GM23338 (cell line): Measurements from ENCODE around the gene SMAD9. TPM values are rescaled to one million over a fixed set of nuclear protein-coding genes. Genes with fewer than 3 reads are reported as not detected.

ENCODE experiments used
- ATAC-seq: fragments of 200-7000 bp; cut with Tn5 transposase; 3 replicates; pipeline ENCODE4 v1.9.1; 2020
- DNase-seq: peaks from one replicate; pipeline ENCODE4 v3.0.0-alpha.2; 2015; ENCODE audit warnings: low spot score
- H2AFZ ChIP-seq: fragments of 200-600 bp; sonication (generic); 2 replicates; pipeline ENCODE4 v1.8.0; 2016; ENCODE audit warnings: antibody characterized with exemption, mild to moderate bottlenecking, moderate library complexity
- H3F3A ChIP-seq: fragments of 200-600 bp; sonication (generic); replicated peaks from 2 replicates; pipeline ENCODE4 v1.8.0; 2017; ENCODE audit warnings: antibody characterized with exemption, mixed run types, low read depth
- H3K27ac ChIP-seq: fragments of 200-600 bp; sonication (generic); 2 replicates; pipeline ENCODE4 v1.6.1; 2016; ENCODE audit warnings: low read depth
- H3K27me3 ChIP-seq: fragments of 200-600 bp; sonication (generic); 2 replicates; pipeline ENCODE4 v1.8.0; 2016; ENCODE audit warnings: mild to moderate bottlenecking, mixed run types, moderate library complexity; ENCODE audit not compliant: insufficient read depth
- H3K36me3 ChIP-seq: fragments of 200-600 bp; sonication (generic); 2 replicates; pipeline ENCODE4 v1.8.0; 2016; ENCODE audit warnings: mild to moderate bottlenecking; ENCODE audit not compliant: insufficient read depth
- H3K4me1 ChIP-seq: fragments of 200-600 bp; sonication (generic); 2 replicates; pipeline ENCODE4 v1.8.0; 2016; ENCODE audit warnings: mild to moderate bottlenecking, moderate library complexity; ENCODE audit not compliant: insufficient read depth
- H3K4me2 ChIP-seq: fragments of 200-600 bp; sonication (generic); 2 replicates; pipeline ENCODE4 v1.7.1; 2017; ENCODE audit warnings: mixed run types
- H3K4me3 ChIP-seq: fragments of 200-600 bp; sonication (generic); 2 replicates; pipeline ENCODE4 v1.6.1; 2016; ENCODE audit warnings: mixed run types
- H3K79me2 ChIP-seq: fragments of 200-600 bp; sonication (generic); replicated peaks from 2 replicates; pipeline ENCODE4 v1.8.0; 2017; ENCODE audit warnings: mild to moderate bottlenecking; ENCODE audit not compliant: insufficient read depth
- H3K9me2 ChIP-seq: fragments of 200-600 bp; sonication (generic); 2 replicates; pipeline ENCODE4 v1.8.0; 2017; ENCODE audit not compliant: insufficient read depth
- H4K20me1 ChIP-seq: fragments of 200-600 bp; sonication (generic); replicated peaks from 2 replicates; pipeline ENCODE4 v1.8.0; 2017; ENCODE audit warnings: mild to moderate bottlenecking; ENCODE audit not compliant: insufficient read depth
- H3K27ac Mint-ChIP-seq: 2 replicates; pipeline ENCODE4 v1.8.0; 2020; ENCODE audit warnings: inconsistent platforms, mild to moderate bottlenecking, moderate library complexity, mixed read lengths
- H3K27me3 Mint-ChIP-seq: 3 replicates; pipeline ENCODE4 v1.8.0; 2022; ENCODE audit warnings: low read depth, mild to moderate bottlenecking, moderate library complexity, mixed read lengths, inconsistent platforms; ENCODE audit not compliant: insufficient read depth, poor library complexity
- H3K36me3 Mint-ChIP-seq: 3 replicates; pipeline ENCODE4 v1.8.0; 2021; ENCODE audit warnings: low read depth, mild to moderate bottlenecking, inconsistent platforms, moderate library complexity, mixed read lengths
- H3K4me1 Mint-ChIP-seq: 3 replicates; pipeline ENCODE4 v1.8.0; 2020; ENCODE audit warnings: mild to moderate bottlenecking, inconsistent platforms, mixed read lengths
- H3K4me3 Mint-ChIP-seq: 3 replicates; pipeline ENCODE4 v1.8.0; 2021; ENCODE audit warnings: moderate library complexity, mild to moderate bottlenecking, inconsistent platforms, mixed read lengths
- H3K9me3 Mint-ChIP-seq: 3 replicates; pipeline ENCODE4 v1.8.0; 2020; ENCODE audit warnings: moderate library complexity, mild to moderate bottlenecking, inconsistent platforms, mixed read lengths
- EZH2 ChIP-seq: fragments of 200-600 bp; sonication (generic); IDR thresholded peaks from one replicate; pipeline ENCODE4 v1.8.0; 2017; ENCODE audit warnings: antibody characterized with exemption, mild to moderate bottlenecking, low read depth; ENCODE audit not compliant: unreplicated experiment
- JUNB ChIP-seq: IDR thresholded peaks from one replicate; pipeline ENCODE4 v1.6.1; 2016; ENCODE audit warnings: antibody characterized with exemption; ENCODE audit not compliant: unreplicated experiment
- ZNF114 ChIP-seq: fragments of 250-450 bp; sonication (Bioruptor Pico); IDR thresholded peaks from 2 replicates; pipeline ENCODE4 v1.5.0; 2020; ENCODE audit warnings: mild to moderate bottlenecking, moderate library complexity
- polyA plus RNA-seq: library from polyadenylated mRNA; unstranded; fragments of >200 nt; fragmentation: Nextera tagmentation; extraction: Ambion mirVana; gene quantifications from 2 replicates; pipeline ENCODE4 v1.2.1, GENCODE V29; 2016
- total RNA-seq: library from RNA; depleted of rRNA; stranded (reverse); fragments of >200 nt; shearing (Covaris generic); gene quantifications from 2 replicates; pipeline ENCODE4 v1.2.3, GENCODE V29; 2014
- TF ChIP-seq, protein P1 (sequence below), 2 experiments: fragments of 200-600 bp in 1 of 2; sonication (generic) in 1 of 2; conservative IDR thresholded peaks; 2 replicates each; pipeline versions ENCODE4 v1.5.1 to v1.6.1; 2016 to 2017; ENCODE audit warnings: antibody characterized with exemption in 2 of 2, low read depth in 2 of 2, mild to moderate bottlenecking in 2 of 2, moderate library complexity in 1 of 2
- TF ChIP-seq, protein P2 (sequence below): fragments of 250-450 bp; sonication (Bioruptor Pico); IDR thresholded peaks from 2 replicates; pipeline ENCODE4 v1.5.0; 2020; ENCODE audit warnings: mild to moderate bottlenecking, moderate library complexity

The SMAD9 gene
- total and polyA plus RNA-seq, 2 experiments from 2014 or later: 0.95 to 1.3 TPM

DNA sequence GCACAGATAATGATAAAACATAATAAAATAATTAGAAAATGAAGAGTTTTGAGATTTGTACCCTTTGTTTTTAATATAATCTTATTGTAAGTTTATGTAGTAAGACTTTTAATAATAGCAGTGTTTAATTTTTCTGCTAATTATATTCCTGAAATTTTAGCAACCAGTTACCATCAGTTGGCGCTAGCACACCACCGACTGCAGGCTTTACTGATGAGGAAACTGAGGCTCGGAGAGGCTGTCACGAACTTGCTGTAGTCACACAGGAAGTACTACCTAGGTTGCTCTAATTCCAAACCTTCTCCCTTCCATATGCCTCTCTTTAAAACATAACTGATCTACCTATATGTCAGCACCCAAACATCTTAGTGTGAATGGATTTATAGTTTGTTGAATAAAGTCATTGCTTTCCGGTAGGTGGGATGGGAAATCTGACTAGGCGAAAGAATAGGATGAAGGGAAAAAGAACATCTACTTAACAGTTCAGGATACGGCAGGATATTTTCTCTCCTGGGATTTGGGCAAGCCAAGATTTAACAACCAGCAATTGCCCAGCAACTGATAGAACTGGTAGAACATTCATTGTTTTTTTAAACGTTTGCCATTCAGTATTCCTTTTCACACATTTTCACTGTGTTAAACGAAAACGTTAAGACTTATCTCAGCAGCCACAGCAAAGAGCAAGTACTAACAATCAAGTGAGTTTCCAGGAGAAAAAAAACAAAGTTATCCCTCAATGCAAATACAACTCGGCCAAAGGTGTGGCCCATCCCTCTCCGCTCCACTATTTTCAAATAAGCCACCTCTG is 101.8 kb downstream of the SMAD9 start:
- H3F3A ChIP-seq: 0 out of 2 replicates have a peak, but pooled peaks cover 3% of the 10 kb centered on the region
- ATAC-seq: no peak
- no peaks in the 10 kb centered on the region for H3K9me2 ChIP-seq
- peaks cover 3% of the 10 kb centered on the region for H3K27me3 Mint-ChIP-seq
- no peak for TF ChIP-seq EZH2
- TF ChIP-seq, protein P1, sequence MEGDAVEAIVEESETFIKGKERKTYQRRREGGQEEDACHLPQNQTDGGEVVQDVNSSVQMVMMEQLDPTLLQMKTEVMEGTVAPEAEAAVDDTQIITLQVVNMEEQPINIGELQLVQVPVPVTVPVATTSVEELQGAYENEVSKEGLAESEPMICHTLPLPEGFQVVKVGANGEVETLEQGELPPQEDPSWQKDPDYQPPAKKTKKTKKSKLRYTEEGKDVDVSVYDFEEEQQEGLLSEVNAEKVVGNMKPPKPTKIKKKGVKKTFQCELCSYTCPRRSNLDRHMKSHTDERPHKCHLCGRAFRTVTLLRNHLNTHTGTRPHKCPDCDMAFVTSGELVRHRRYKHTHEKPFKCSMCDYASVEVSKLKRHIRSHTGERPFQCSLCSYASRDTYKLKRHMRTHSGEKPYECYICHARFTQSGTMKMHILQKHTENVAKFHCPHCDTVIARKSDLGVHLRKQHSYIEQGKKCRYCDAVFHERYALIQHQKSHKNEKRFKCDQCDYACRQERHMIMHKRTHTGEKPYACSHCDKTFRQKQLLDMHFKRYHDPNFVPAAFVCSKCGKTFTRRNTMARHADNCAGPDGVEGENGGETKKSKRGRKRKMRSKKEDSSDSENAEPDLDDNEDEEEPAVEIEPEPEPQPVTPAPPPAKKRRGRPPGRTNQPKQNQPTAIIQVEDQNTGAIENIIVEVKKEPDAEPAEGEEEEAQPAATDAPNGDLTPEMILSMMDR (conservative IDR thresholded peaks at IDR 0.05; ENCODE audit: low read depth in 2 of 2): peak; percentile 34 to 60
- no peak overlapping the region for H3K27ac Mint-ChIP-seq
- H3K27ac ChIP-seq: no peak overlapping the region; the same call in 1 of the 2 replicates
- H3K79me2 ChIP-seq: peaks cover 32% of the 10 kb centered on the region
- H3K36me3 Mint-ChIP-seq: no peaks in the 10 kb centered on the region
- no peaks in the 10 kb centered on the region for H3K36me3 ChIP-seq
- H2AFZ ChIP-seq: peak overlapping the region; percentile 64
- H3K4me1 ChIP-seq: peaks cover 24% of the 10 kb centered on the region
- peaks cover 34% of the 10 kb centered on the region for H3K4me1 Mint-ChIP-seq
- peak overlapping the region; percentile 79 for H3K4me3 ChIP-seq
- peak overlapping the region; percentile 75 for H3K4me2 ChIP-seq
- peaks cover 8% of the 10 kb centered on the region; the same call in 1 of the 2 replicates for H3K27me3 ChIP-seq
- H4K20me1 ChIP-seq: peaks cover 6% of the 10 kb centered on the region; the same call in 1 of the 2 replicates
- DNase-seq: no peak
- H3K9me3 Mint-ChIP-seq: no peaks in the 10 kb centered on the region
- H3K4me3 Mint-ChIP-seq: peak overlapping the region; percentile 86

DNA sequence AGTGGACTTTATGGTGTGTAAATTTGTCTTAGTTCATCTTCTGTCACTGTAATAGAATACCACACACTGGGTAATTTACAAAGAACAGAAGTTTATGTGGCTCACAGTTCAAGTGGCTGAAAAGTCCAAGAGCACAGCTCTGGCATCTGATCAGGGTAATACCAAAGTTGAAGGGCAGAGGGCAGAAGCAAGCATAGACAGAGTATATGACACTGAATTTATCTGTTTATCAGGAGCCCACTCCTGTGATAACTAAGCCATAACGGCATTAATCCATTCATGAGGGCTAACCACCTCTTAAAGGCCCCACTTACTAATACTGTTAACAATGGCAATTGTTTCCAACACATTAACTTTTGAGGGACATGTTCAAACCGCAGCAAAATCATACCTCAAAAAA is 105.0 kb downstream of the SMAD9 start:
- Mint-ChIP-seq H3K4me3 (no peak overlapping the region), H3K27ac (no peak overlapping the region), H3K4me1 (peaks cover 24% of the 10 kb centered on the region), H3K36me3 (no peaks in the 10 kb centered on the region), H3K27me3 (peaks cover 3% of the 10 kb centered on the region), H3K9me3 (no peaks in the 10 kb centered on the region)
- ATAC-seq (no peak; the same call in 2 of the 3 replicates), DNase-seq (peak; percentile 51)
- Histone ChIP-seq H3K4me1 (peaks cover 17% of the 10 kb centered on the region), H3F3A (0 out of 2 replicates have a peak, but pooled peaks cover 3% of the 10 kb centered on the region), H2AFZ (no peak overlapping the region), H3K27me3 (peaks cover 3% of the 10 kb centered on the region; the same call in 1 of the 2 replicates), H3K36me3 (no peaks in the 10 kb centered on the region), H3K27ac (no peak overlapping the region), H3K4me3 (no peak overlapping the region), H3K9me2 (0 out of 2 replicates have a peak, but pooled peaks cover 8% of the 10 kb centered on the region), H3K79me2 (0 out of 2 replicates have a peak, but pooled peaks cover 2% of the 10 kb centered on the region), H3K4me2 (peak overlapping the region; percentile 30; the same call in 1 of the 2 replicates), H4K20me1 (no peaks in the 10 kb centered on the region)
- TF ChIP-seq, protein P2, sequence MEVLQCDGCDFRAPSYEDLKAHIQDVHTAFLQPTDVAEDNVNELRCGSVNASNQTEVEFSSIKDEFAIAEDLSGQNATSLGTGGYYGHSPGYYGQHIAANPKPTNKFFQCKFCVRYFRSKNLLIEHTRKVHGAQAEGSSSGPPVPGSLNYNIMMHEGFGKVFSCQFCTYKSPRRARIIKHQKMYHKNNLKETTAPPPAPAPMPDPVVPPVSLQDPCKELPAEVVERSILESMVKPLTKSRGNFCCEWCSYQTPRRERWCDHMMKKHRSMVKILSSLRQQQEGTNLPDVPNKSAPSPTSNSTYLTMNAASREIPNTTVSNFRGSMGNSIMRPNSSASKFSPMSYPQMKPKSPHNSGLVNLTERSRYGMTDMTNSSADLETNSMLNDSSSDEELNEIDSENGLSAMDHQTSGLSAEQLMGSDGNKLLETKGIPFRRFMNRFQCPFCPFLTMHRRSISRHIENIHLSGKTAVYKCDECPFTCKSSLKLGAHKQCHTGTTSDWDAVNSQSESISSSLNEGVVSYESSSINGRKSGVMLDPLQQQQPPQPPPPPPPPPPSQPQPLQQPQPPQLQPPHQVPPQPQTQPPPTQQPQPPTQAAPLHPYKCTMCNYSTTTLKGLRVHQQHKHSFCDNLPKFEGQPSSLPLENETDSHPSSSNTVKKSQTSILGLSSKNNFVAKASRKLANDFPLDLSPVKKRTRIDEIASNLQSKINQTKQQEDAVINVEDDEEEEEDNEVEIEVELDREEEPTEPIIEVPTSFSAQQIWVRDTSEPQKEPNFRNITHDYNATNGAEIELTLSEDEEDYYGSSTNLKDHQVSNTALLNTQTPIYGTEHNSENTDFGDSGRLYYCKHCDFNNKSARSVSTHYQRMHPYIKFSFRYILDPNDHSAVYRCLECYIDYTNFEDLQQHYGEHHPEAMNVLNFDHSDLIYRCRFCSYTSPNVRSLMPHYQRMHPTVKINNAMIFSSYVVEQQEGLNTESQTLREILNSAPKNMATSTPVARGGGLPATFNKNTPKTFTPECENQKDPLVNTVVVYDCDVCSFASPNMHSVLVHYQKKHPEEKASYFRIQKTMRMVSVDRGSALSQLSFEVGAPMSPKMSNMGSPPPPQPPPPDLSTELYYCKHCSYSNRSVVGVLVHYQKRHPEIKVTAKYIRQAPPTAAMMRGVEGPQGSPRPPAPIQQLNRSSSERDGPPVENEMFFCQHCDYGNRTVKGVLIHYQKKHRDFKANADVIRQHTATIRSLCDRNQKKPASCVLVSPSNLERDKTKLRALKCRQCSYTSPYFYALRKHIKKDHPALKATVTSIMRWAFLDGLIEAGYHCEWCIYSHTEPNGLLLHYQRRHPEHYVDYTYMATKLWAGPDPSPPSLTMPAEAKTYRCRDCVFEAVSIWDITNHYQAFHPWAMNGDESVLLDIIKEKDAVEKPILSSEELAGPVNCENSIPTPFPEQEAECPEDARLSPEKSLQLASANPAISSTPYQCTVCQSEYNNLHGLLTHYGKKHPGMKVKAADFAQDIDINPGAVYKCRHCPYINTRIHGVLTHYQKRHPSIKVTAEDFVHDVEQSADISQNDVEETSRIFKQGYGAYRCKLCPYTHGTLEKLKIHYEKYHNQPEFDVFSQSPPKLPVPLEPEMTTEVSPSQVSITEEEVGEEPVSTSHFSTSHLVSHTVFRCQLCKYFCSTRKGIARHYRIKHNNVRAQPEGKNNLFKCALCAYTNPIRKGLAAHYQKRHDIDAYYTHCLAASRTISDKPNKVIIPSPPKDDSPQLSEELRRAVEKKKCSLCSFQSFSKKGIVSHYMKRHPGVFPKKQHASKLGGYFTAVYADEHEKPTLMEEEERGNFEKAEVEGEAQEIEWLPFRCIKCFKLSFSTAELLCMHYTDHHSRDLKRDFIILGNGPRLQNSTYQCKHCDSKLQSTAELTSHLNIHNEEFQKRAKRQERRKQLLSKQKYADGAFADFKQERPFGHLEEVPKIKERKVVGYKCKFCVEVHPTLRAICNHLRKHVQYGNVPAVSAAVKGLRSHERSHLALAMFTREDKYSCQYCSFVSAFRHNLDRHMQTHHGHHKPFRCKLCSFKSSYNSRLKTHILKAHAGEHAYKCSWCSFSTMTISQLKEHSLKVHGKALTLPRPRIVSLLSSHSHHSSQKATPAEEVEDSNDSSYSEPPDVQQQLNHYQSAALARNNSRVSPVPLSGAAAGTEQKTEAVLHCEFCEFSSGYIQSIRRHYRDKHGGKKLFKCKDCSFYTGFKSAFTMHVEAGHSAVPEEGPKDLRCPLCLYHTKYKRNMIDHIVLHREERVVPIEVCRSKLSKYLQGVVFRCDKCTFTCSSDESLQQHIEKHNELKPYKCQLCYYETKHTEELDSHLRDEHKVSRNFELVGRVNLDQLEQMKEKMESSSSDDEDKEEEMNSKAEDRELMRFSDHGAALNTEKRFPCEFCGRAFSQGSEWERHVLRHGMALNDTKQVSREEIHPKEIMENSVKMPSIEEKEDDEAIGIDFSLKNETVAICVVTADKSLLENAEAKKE (CRISPR knock-in tag): no peak
- TF ChIP-seq, protein P1 (conservative IDR thresholded peaks at IDR 0.05; ENCODE audit: low read depth in 2 of 2): peak; percentile 48 to 58
- no peak for TF ChIP-seq ZNF114 (CRISPR knock-in tag)
- no peak for TF ChIP-seq JUNB
